CD14-positive monocyte (primary cell): Measurements from ENCODE around the gene ARHGEF7. TPM values are rescaled to one million over a fixed set of nuclear protein-coding genes. Genes with fewer than 3 reads are reported as not detected.

Experiments used
- DNase-seq, 3 donors: peaks; one replicate each; pipeline ENCODE4 v3.0.0-alpha.2; 2011 to 2022
- H2AFZ ChIP-seq: 2 replicates; pipeline ENCODE4 v1.6.0; 2012; ENCODE audit warnings: mild to moderate bottlenecking, low read depth, low read length, inconsistent platforms; ENCODE audit not compliant: insufficient read depth, poor library complexity, severe bottlenecking
- H3K27ac ChIP-seq, 2 donors: 1 replicate in 1 of 2; 2 replicates in 1 of 2; pipeline ENCODE4 v1.5.1; 2012 to 2013; ENCODE audit warnings: low read length in 2 of 2, control low read depth in 1 of 2, inconsistent platforms in 1 of 2, low read depth in 1 of 2, mild to moderate bottlenecking in 1 of 2
- H3K27me3 ChIP-seq, 2 donors: one replicate each; pipeline versions ENCODE4 v1.6.0 to v1.6.1; 2011 to 2013; ENCODE audit warnings: low read length in 2 of 2; ENCODE audit not compliant: control insufficient read depth in 2 of 2, insufficient read depth in 2 of 2
- H3K36me3 ChIP-seq, 2 donors: replicated peaks in 1 of 2; 1 replicate in 1 of 2; 2 replicates in 1 of 2; pipeline versions ENCODE4 v1.5.1 to v1.6.1; 2012 to 2013; ENCODE audit warnings: low read length in 2 of 2, control low read depth in 1 of 2, inconsistent platforms in 1 of 2, mild to moderate bottlenecking in 1 of 2; ENCODE audit not compliant: insufficient read depth in 2 of 2, control insufficient read depth in 1 of 2
- H3K4me1 ChIP-seq, 2 donors: 1 replicate in 1 of 2; 2 replicates in 1 of 2; pipeline versions ENCODE4 v1.5.1 to v1.6.1; 2012 to 2013; ENCODE audit warnings: low read length in 2 of 2, control low read depth in 1 of 2, inconsistent platforms in 1 of 2, mild to moderate bottlenecking in 1 of 2, moderate library complexity in 1 of 2; ENCODE audit not compliant: insufficient read depth in 2 of 2, control insufficient read depth in 1 of 2
- H3K4me2 ChIP-seq: replicated peaks from 2 replicates; pipeline ENCODE3; 2012; ENCODE audit warnings: low read length, moderate library complexity, mild to moderate bottlenecking; ENCODE audit not compliant: poor library complexity, severe bottlenecking; ENCODE audit errors: extremely low read depth
- H3K4me3 ChIP-seq, 3 experiments: fragments of 200-600 bp in 1 of 3; sonication (generic) in 1 of 3; replicated peaks in 1 of 3; 1 replicate in 2 of 3; 2 replicates in 1 of 3; pipeline ENCODE4 v1.5.1; 2011 to 2013; ENCODE audit warnings: low read length in 3 of 3, mild to moderate bottlenecking in 3 of 3, control low read depth in 2 of 3, low read depth in 2 of 3, inconsistent platforms in 1 of 3, moderate library complexity in 1 of 3
- H3K79me2 ChIP-seq: 2 replicates; pipeline ENCODE4 v1.6.0; 2012; ENCODE audit warnings: mild to moderate bottlenecking, control low read depth, inconsistent platforms, low read length, moderate library complexity; ENCODE audit not compliant: insufficient read depth
- H3K9ac ChIP-seq: 2 replicates; pipeline ENCODE4 v1.6.0; 2017; ENCODE audit warnings: low read length, mild to moderate bottlenecking; ENCODE audit not compliant: insufficient read depth, poor library complexity, severe bottlenecking
- H3K9me3 ChIP-seq, 2 donors: replicated peaks in 1 of 2; 1 replicate in 1 of 2; 2 replicates in 1 of 2; pipeline versions ENCODE4 v1.5.1 to v1.6.1; 2012 to 2013; ENCODE audit warnings: low read length in 2 of 2, control low read depth in 1 of 2; ENCODE audit not compliant: control insufficient read depth in 1 of 2, insufficient read depth in 1 of 2
- H4K20me1 ChIP-seq: 2 replicates; pipeline ENCODE4 v1.6.0; 2012; ENCODE audit warnings: mild to moderate bottlenecking, low read length, control low read depth, moderate library complexity; ENCODE audit not compliant: insufficient read depth
- H3K27ac Mint-ChIP-seq, 7 donors: one replicate each; pipeline ENCODE4 v1.8.0; 2020; ENCODE audit warnings: mild to moderate bottlenecking in 7 of 7, mixed read lengths in 7 of 7, moderate library complexity in 6 of 7, inconsistent platforms in 2 of 7
- H3K27me3 Mint-ChIP-seq, 3 donors: one replicate each; pipeline ENCODE4 v1.8.0; 2021 to 2022; ENCODE audit warnings: low read depth in 3 of 3, mild to moderate bottlenecking in 3 of 3, mixed read lengths in 3 of 3, moderate library complexity in 3 of 3, inconsistent platforms in 1 of 3
- H3K36me3 Mint-ChIP-seq, 2 donors: one replicate each; pipeline ENCODE4 v1.8.0; 2020; ENCODE audit warnings: mixed read lengths in 2 of 2, inconsistent platforms in 1 of 2, mild to moderate bottlenecking in 1 of 2
- H3K4me1 Mint-ChIP-seq: one replicate; pipeline ENCODE4 v1.8.0; 2020; ENCODE audit warnings: mild to moderate bottlenecking, mixed read lengths
- H3K4me3 Mint-ChIP-seq, 2 donors: one replicate each; pipeline ENCODE4 v1.8.0; 2020; ENCODE audit warnings: mild to moderate bottlenecking in 2 of 2, mixed read lengths in 2 of 2, moderate library complexity in 1 of 2
- H3K9me3 Mint-ChIP-seq, 7 donors: one replicate each; pipeline ENCODE4 v1.8.0; 2020 to 2022; ENCODE audit warnings: mixed read lengths in 7 of 7, mild to moderate bottlenecking in 6 of 7, moderate library complexity in 6 of 7, inconsistent platforms in 2 of 7
- WGBS: methylation state at CpG from one replicate; pipeline ENCODE4 v1.1.5; 2013; ENCODE audit warnings: missing lambda C conversion rate; ENCODE audit not compliant: insufficient coverage; 5-methylcytosine and 5-hydroxymethylcytosine counted together
- intact Hi-C, 2 donors: fragments of 100-400 bp; cut with micrococcal nuclease; formaldehyde crosslinking; loops; one replicate each; pipeline versions ENCODE4 v1.15.0 to v1.15.1; 2023
- polyA plus RNA-seq, 3 donors: library from polyadenylated mRNA; depleted of rRNA in 1 of 3; unstranded in 2 of 3; stranded (reverse) in 1 of 3; fragments of 300-500 nt in 2 of 3; fragments of >200 nt in 1 of 3; fragmentation: Illumina TruSeq in 2 of 3; gene quantifications; 1 replicate in 2 of 3; 2 replicates in 1 of 3; pipeline ENCODE4 v1.2.3, GENCODE V29; 2012 to 2021
- TF ChIP-seq, protein P1 (sequence below): fragments of 200-600 bp; IDR thresholded peaks from one replicate; pipeline ENCODE4 v1.8.0; 2022; ENCODE audit warnings: antibody characterized with exemption, mild to moderate bottlenecking

ARHGEF7 gene
- polyA plus RNA-seq, 3 donors: 4.6 to 29.0 (median 6.1) TPM

DNA sequence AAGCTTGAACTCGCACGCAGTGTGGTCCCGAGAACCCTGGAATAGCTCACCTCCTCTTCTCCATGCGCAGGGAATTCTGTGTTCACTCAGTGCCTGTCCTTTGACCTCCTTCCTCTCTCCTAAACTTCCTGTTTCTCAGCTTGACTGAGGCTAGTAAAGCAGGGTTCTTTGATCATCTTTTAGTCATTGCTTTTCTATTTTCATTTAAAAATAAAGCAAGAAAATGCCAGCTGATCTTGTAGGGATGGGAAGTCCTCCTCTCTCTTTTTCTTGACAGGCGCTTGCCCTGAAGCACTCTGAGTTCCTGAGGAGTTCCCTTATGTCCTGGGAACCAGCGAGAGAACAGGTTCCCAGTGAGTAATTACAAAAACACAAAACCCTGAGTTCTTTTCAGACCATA lies 62.8 kb downstream of the ARHGEF7 start:
- TF ChIP-seq, protein P1, sequence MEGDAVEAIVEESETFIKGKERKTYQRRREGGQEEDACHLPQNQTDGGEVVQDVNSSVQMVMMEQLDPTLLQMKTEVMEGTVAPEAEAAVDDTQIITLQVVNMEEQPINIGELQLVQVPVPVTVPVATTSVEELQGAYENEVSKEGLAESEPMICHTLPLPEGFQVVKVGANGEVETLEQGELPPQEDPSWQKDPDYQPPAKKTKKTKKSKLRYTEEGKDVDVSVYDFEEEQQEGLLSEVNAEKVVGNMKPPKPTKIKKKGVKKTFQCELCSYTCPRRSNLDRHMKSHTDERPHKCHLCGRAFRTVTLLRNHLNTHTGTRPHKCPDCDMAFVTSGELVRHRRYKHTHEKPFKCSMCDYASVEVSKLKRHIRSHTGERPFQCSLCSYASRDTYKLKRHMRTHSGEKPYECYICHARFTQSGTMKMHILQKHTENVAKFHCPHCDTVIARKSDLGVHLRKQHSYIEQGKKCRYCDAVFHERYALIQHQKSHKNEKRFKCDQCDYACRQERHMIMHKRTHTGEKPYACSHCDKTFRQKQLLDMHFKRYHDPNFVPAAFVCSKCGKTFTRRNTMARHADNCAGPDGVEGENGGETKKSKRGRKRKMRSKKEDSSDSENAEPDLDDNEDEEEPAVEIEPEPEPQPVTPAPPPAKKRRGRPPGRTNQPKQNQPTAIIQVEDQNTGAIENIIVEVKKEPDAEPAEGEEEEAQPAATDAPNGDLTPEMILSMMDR: no peak
- Histone ChIP-seq H4K20me1 (peaks cover 99% of the 10 kb centered on the region), H3K4me1 (no peaks in the 10 kb centered on the region), H3K4me2 (no peak overlapping the region), H3K9me3 (peaks cover 6 to 14% of the 10 kb centered on the region in 2 donors), H3K36me3 (peaks cover 2 to 62% of the 10 kb centered on the region in 2 donors), H3K27ac (no peak overlapping the region), H3K79me2 (peaks cover 92% of the 10 kb centered on the region), H3K27me3 (no peaks in the 10 kb centered on the region), H2AFZ (no peak overlapping the region), H3K9ac (no peak overlapping the region), H3K4me3 (no peak overlapping the region)
- H3K9me3 Mint-ChIP-seq: peaks cover 6 to 18% (median 10%) of the 10 kb centered on the region in 7 donors
- intact Hi-C loops: no loop called here
- WGBS: no CpG with 5 or more reads among the region's 6 CpGs
- H3K36me3 Mint-ChIP-seq: peaks cover 56 to 67% of the 10 kb centered on the region in 2 donors
- DNase-seq: no peak
- H3K27ac Mint-ChIP-seq: peak overlapping the region in 3 of 7 donors; percentile 37 to 76 (median 69)
- peaks cover 0 to 2% (median 0%) of the 10 kb centered on the region in 3 donors for H3K27me3 Mint-ChIP-seq
- no peak overlapping the region for H3K4me3 Mint-ChIP-seq
- H3K4me1 Mint-ChIP-seq: peaks cover 18% of the 10 kb centered on the region

DNA sequence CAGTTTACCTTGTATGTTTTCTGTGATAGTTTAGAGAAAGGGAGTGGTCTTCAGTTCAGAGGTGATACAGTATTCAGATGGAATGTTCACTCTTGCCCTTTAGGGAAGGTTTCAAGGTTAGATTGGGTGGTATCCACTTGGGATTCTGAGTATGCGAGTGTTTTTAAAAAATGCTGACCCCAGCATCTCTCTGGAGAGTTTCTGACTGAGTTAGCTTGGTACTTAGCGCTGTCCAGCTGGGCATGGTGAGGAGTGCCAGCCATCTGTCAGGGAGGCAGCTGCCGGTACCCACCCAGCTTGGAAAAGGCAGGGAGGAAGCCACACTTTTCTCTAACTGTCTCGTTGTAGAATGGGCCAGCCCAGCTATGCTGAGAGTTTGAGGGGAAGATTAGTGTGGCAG lies 63.3 kb downstream of the ARHGEF7 start:
- Mint-ChIP-seq H3K9me3 (peaks cover 6 to 16% (median 10%) of the 10 kb centered on the region in 7 donors), H3K27me3 (peaks cover 0 to 2% (median 0%) of the 10 kb centered on the region in 3 donors), H3K4me1 (peaks cover 18% of the 10 kb centered on the region), H3K27ac (no peak overlapping the region), H3K36me3 (peaks cover 51 to 62% of the 10 kb centered on the region in 2 donors), H3K4me3 (no peak overlapping the region)
- H3K36me3 ChIP-seq: peaks cover 0 to 57% of the 10 kb centered on the region in 2 donors
- H3K4me3 ChIP-seq: no peak overlapping the region
- H3K9ac ChIP-seq: no peak overlapping the region
- H3K4me1 ChIP-seq: no peaks in the 10 kb centered on the region
- 100% methylated on average over 4 of the region's 4 CpGs for WGBS
- H3K4me2 ChIP-seq: no peak overlapping the region
- H2AFZ ChIP-seq: no peak overlapping the region
- no peak for DNase-seq
- peaks cover 6 to 14% of the 10 kb centered on the region in 2 donors for H3K9me3 ChIP-seq
- no peaks in the 10 kb centered on the region for H3K27me3 ChIP-seq
- intact Hi-C loops: no loop called here
- H3K79me2 ChIP-seq: peaks cover 93% of the 10 kb centered on the region
- H3K27ac ChIP-seq: no peak overlapping the region
- TF ChIP-seq, protein P1: no peak
- peaks cover 100% of the 10 kb centered on the region for H4K20me1 ChIP-seq
